HG03139 (cell line): Measurements from ENCODE around the gene EEIG1.

Experiments
- ATAC-seq: cut with Tn5 transposase; IDR thresholded peaks from one replicate; pipeline ENCODE4 v1.9.1; 2021; ENCODE audit not compliant: unreplicated experiment

EEIG1 gene

GRCh38 chr9:127961155-127961490 is 19.7 kb downstream of the EEIG1 start:
- no peak for ATAC-seq

DNA sequence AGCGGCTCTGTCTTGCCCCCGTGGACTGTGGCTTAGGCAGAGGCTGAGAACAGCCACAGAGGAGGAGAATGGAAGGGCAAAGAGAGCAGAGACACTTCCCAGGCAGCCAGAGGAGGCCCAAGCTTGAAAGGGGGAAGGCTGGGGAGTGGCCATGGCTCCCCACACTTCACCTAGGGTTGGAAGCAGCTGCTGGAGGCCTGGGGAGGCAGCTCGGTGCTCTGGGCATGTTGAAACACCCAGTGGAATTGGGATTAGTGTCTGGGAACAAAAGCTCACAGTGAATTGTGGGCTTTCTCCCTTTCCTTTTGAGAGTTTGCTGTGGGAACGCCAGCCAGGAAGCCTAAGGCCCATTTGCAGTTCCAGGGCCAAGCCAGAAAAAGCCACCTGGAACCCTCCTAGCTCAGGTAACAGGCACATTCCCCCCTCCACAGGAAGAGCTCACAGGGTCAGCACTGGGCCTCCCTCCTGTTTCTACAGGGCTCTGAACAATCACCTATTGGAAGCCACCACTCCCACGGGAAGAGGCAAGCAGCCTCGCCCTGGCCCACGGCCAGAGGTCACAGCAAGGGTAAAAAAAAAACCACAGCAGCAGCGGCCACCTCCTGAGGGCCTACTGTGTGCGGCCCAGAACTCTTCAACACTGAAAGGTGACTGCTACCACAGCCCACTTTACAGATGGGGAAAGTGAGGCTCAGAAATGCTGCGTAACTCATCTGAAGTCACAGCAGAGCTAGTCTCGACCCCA is 20.2 kb downstream of the EEIG1 start:
- ATAC-seq: no peak

DNA sequence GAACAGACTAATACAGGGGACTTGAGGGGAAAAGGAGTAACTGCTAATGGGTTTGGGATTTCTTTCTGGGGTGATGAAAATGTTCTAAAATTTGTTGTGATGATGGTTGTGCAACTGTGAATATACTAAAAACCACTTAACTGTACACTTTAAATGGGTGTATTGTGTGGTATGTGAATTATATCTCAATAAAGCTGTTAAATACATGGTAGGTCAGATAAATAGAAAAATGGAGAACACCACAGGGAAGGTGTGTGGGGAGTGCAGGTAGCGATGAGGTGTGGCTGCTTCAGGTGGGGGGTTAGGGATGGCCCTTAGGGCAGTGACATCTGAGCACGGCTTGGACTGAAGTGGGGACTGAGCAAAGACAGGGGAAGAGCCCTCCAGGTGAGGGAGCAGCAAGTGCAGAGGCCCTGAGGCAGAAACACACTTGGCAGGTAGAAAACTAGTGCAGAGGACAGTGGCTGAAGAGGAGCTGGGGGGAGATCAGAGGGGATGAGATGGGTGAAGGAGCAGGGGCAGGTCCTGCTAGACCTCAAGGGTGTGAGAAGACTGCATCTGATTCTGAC is 20.9 kb downstream of the EEIG1 start:
- ATAC-seq: no peak

DNA sequence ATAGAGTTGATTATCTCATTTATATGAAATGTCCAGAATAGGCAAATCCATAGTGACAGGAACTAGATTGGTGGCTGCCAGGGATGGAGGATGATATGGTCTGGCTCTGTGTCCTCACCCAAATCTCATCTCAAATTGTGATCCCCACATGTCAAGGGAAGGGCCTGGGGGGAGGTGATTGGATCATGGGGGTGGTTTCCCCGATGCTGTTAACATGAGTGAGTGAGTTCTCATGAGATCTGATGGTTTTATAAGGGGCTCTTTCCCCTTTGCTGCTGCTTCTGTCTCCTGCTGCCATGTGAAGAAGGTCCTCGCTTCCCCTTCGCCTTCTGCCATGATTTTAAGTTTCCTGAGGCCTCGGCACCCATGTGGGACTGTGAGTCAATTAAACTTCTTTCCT is 21.4 kb downstream of the EEIG1 start:
- no peak for ATAC-seq

- no peak for ATAC-seq
Measured at GRCh38 chr9:127958728-127959127, 22.1 kb downstream of the EEIG1 start.

DNA sequence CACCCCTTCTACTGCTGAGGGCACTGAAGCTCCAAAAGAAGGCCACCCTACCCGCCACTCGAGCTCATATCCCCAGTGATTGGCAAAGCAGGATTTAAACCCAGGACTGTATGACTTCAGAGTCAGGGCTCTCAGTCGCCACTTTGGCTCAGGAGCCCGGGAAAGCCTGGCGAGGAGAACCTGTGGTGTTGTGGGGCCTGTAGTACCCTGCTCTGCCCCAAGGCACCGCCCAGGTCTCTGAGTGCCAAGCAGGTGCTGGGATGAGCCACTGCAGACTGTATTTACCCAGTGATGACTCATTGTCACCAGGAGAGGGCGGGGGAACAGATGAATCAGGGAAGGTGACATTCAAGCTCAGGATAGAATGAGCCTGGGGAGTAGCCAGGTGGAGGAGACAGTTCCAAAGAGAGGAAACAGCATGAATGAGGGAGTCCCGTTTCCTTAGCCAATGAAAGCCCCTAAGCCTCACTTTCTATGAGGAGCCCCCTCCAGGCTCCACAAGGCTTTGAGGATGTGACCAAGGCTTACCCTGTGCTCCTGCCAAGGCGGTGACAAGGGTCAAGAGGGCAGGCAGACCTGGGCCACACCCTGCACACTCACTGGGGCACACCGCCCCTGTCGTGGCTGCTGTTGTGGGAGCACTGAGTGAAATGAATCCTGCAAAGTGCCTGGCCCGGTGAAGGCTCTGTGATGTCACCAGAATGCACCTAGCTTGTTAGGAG is 25.3 kb downstream of the EEIG1 start:
- no peak for ATAC-seq

DNA sequence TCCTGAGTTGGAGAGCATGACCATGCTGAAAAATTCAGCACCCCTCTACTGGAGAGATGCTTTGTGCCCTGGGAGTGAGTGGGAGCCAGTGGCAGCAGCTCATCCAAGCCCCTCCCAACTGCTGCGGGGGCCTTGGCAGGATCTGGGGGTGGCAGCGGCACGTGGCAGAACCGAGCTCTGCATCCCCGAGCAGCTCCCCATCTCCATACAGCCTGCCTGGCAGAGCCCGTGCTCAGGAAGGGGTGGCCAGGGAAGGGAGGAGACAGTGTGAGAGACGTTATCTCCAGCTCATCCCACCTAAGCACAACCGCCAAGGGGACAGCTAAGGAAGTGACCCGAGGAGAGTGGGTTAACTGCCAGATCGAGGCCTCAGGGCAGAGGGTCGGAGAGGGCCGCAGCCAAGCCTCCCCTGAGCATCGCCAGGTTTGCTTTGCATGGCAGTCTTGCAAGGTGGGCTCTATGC is 25.9 kb downstream of the EEIG1 start:
- no peak for ATAC-seq

- ATAC-seq: no peak
Measured at GRCh38 chr9:127953768-127954505, 26.9 kb downstream of the EEIG1 start.

DNA sequence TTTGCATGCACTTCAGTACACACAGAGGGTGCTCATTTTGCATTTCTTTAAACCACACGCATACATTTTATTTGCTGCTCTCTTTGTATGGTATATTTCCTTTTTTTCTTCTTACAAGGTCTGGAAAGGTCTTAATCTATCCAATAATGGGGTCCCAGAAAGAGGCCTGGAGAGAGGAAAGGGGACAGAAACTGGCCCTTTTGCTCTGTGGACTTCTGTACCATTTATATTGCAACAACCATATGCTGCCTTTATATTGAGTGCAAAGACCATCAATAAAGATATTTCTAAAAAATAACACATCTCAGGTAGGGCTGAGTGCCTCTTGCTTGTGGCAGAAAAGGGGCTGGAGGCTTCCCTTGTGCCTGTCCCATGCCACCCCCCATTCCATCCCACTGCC is 27.6 kb downstream of the EEIG1 start:
- ATAC-seq: no peak

- no peak for ATAC-seq
Measured at GRCh38 chr9:127950513-127951289, 30.1 kb downstream of the EEIG1 start.

- no peak for ATAC-seq
Measured at GRCh38 chr9:127949827-127950512, 30.8 kb downstream of the EEIG1 start.

GRCh38 chr9:127947841-127948710 is 32.7 kb downstream of the EEIG1 start:
- no peak for ATAC-seq

DNA sequence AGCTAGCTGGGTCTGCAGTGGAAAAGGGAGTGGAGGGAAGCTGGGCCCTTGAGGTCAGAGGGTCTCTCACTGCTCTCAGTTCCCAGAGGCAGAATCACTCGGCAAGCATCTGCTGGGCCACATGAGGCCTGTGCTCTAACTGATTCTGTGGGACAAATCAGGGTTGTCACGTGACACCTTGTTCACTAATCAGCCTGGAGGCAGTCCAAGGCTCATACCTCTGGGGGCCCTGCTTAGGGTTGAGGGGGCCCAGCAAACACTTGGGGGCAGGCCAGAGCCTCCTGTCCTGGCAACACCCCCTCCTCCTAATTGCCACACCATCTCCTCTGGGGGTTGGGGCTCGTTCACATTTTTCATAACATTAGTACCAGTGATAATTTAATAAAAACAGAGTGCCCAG is 34.1 kb downstream of the EEIG1 start:
- no peak for ATAC-seq

- no peak for ATAC-seq
Measured at GRCh38 chr9:127945942-127946341, 34.8 kb downstream of the EEIG1 start.

GRCh38 chr9:127945338-127945737 is 35.5 kb downstream of the EEIG1 start:
- no peak for ATAC-seq

GRCh38 chr9:127944586-127945218 is 36.1 kb downstream of the EEIG1 start:
- ATAC-seq: no peak

GRCh38 chr9:127943731-127944144 is 37.1 kb downstream of the EEIG1 start:
- ATAC-seq: no peak

DNA sequence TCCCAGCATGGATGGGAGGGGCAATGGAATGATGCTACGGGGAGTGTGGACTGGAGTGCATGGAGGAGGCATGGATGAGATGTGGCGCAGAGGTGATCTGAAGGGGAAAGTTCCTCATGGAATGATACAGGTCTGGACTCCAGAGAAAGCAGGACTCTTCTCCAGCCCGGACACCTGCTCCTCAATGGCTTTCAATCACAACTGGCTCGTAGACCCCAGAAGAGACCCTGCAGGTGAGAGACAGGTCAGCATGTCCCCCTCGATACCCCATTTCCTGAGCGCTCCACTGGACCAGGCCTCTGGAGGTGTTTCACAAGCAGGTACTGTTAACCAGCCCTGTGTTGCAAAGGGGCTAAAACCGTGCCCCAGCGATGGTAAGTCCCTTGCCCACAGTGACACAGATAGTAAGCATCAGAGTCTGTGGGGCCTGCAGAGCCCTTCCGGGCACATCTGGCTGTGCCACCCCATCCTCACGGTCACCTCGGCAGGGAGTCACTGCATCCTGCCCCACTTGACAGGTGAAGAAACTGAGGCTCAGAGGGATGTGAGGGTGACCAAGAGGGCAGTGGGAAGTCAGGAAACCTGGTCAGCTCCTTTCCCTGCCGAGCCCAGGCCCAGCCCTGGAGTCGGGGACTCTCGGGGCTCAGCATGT is 37.7 kb downstream of the EEIG1 start:
- ATAC-seq: no peak
